IPS DF 6.9 (cell line): ENCODE results near the gene MNAT1.

Experiments used
- DNase-seq: peaks from one replicate; pipeline ENCODE4 v3.0.0-alpha.2; 2013; ENCODE audit warnings: low read depth, low spot score
- H3K27ac ChIP-seq: one replicate; pipeline ENCODE4 v1.5.1; 2013; ENCODE audit warnings: low read length, control low read depth
- H3K27me3 ChIP-seq: 2 replicates; pipeline ENCODE4 v1.6.1; 2013; ENCODE audit warnings: mild to moderate bottlenecking, low read length; ENCODE audit not compliant: control insufficient read depth, insufficient read depth
- H3K36me3 ChIP-seq: 2 replicates; pipeline ENCODE4 v1.6.1; 2013; ENCODE audit warnings: low read length; ENCODE audit not compliant: control insufficient read depth, insufficient read depth
- H3K4me1 ChIP-seq: 2 replicates; pipeline ENCODE4 v1.6.1; 2013; ENCODE audit warnings: low read length; ENCODE audit not compliant: control insufficient read depth, insufficient read depth
- H3K4me3 ChIP-seq: 2 replicates; pipeline ENCODE4 v1.5.1; 2013; ENCODE audit warnings: mild to moderate bottlenecking, low read length
- H3K9me3 ChIP-seq: 2 replicates; pipeline ENCODE4 v1.6.1; 2013; ENCODE audit warnings: low read length, inconsistent platforms; ENCODE audit not compliant: control insufficient read depth, insufficient read depth
- whole genome bisulfite sequencing: extraction: QIAGEN DNeasy Blood & Tissue Kit; methylation state at CpG from one replicate; pipeline ENCODE4 v1.1.7; 2013; ENCODE audit warnings: mixed read lengths, missing lambda C conversion rate; ENCODE audit not compliant: insufficient read length, insufficient coverage; 5-methylcytosine and 5-hydroxymethylcytosine counted together

MNAT1 gene

GRCh38 chr14:60963761-60964160 is 229.2 kb downstream of the MNAT1 start:
- Histone ChIP-seq H3K27me3 (no peaks in the 10 kb centered on the region), H3K27ac (no peak overlapping the region), H3K4me1 (no peaks in the 10 kb centered on the region), H3K4me3 (no peak overlapping the region), H3K9me3 (no peaks in the 10 kb centered on the region), H3K36me3 (no peaks in the 10 kb centered on the region)
- no peak for DNase-seq
- WGBS, result no CpG with 5 or more reads among the region's 2 CpGs

GRCh38 chr14:60964904-60965303 is 230.3 kb downstream of the MNAT1 start:
- no peaks in the 10 kb centered on the region for H3K9me3 ChIP-seq
- H3K36me3 ChIP-seq, result no peaks in the 10 kb centered on the region
- no peaks in the 10 kb centered on the region for H3K4me1 ChIP-seq
- H3K27me3 ChIP-seq, result no peaks in the 10 kb centered on the region
- H3K4me3 ChIP-seq, result no peak overlapping the region
- H3K27ac ChIP-seq, result no peak overlapping the region
- WGBS, result no CpG with 5 or more reads among the region's 2 CpGs
- no peak for DNase-seq

GRCh38 chr14:60965402-60965801 is 230.8 kb downstream of the MNAT1 start:
- DNase-seq, result no peak
- Histone ChIP-seq H3K4me3 (no peak overlapping the region), H3K36me3 (no peaks in the 10 kb centered on the region), H3K9me3 (no peaks in the 10 kb centered on the region), H3K27ac (no peak overlapping the region), H3K27me3 (no peaks in the 10 kb centered on the region), H3K4me1 (no peaks in the 10 kb centered on the region)

GRCh38 chr14:60968099-60968498 is 233.5 kb downstream of the MNAT1 start:
- Histone ChIP-seq H3K9me3 (no peaks in the 10 kb centered on the region), H3K27ac (no peak overlapping the region), H3K36me3 (no peaks in the 10 kb centered on the region), H3K4me1 (no peaks in the 10 kb centered on the region), H3K4me3 (no peak overlapping the region), H3K27me3 (no peaks in the 10 kb centered on the region)
- DNase-seq, result no peak
- WGBS, result no CpG with 5 or more reads among the region's 1 CpG

- H3K27me3 ChIP-seq, result no peaks in the 10 kb centered on the region
- no peak overlapping the region for H3K27ac ChIP-seq
- no peaks in the 10 kb centered on the region for H3K4me1 ChIP-seq
- H3K4me3 ChIP-seq, result no peak overlapping the region
- H3K9me3 ChIP-seq, result no peaks in the 10 kb centered on the region
- H3K36me3 ChIP-seq, result no peaks in the 10 kb centered on the region
- DNase-seq, result no peak
Observed at GRCh38 chr14:60968671-60969070, 234.1 kb downstream of the MNAT1 start.

- Histone ChIP-seq H3K27ac (no peak overlapping the region), H3K4me3 (no peak overlapping the region), H3K27me3 (no peaks in the 10 kb centered on the region), H3K36me3 (no peaks in the 10 kb centered on the region), H3K4me1 (no peaks in the 10 kb centered on the region), H3K9me3 (no peaks in the 10 kb centered on the region)
- DNase-seq, result no peak
- WGBS, result no CpG with 5 or more reads among the region's 2 CpGs
Observed at GRCh38 chr14:60970146-60970545, 235.6 kb downstream of the MNAT1 start.

GRCh38 chr14:60971271-60971670 is 236.7 kb downstream of the MNAT1 start:
- no peaks in the 10 kb centered on the region for H3K27me3 ChIP-seq
- no peaks in the 10 kb centered on the region for H3K4me1 ChIP-seq
- WGBS, result no CpG with 5 or more reads among the region's 2 CpGs
- H3K36me3 ChIP-seq, result peaks cover 3% of the 10 kb centered on the region; the same call in 1 of the 2 replicates
- H3K4me3 ChIP-seq, result no peak overlapping the region
- no peak overlapping the region for H3K27ac ChIP-seq
- no peak for DNase-seq
- H3K9me3 ChIP-seq, result no peaks in the 10 kb centered on the region

- DNase-seq, result no peak
- Histone ChIP-seq H3K36me3 (peaks cover 3% of the 10 kb centered on the region; the same call in 1 of the 2 replicates), H3K4me3 (no peak overlapping the region), H3K4me1 (no peaks in the 10 kb centered on the region), H3K27me3 (no peaks in the 10 kb centered on the region), H3K27ac (no peak overlapping the region), H3K9me3 (no peaks in the 10 kb centered on the region)
- WGBS, result no CpG with 5 or more reads among the region's 15 CpGs
Observed at GRCh38 chr14:60972295-60972694, 237.7 kb downstream of the MNAT1 start.

GRCh38 chr14:60973070-60973469 is 238.5 kb downstream of the MNAT1 start:
- no peaks in the 10 kb centered on the region for H3K9me3 ChIP-seq
- no peaks in the 10 kb centered on the region for H3K4me1 ChIP-seq
- H3K27me3 ChIP-seq, result no peaks in the 10 kb centered on the region
- no peak overlapping the region for H3K27ac ChIP-seq
- DNase-seq, result no peak
- peaks cover 3% of the 10 kb centered on the region; the same call in 1 of the 2 replicates for H3K36me3 ChIP-seq
- WGBS, result no CpG with 5 or more reads among the region's 3 CpGs
- H3K4me3 ChIP-seq, result no peak overlapping the region

- no peaks in the 10 kb centered on the region for H3K27me3 ChIP-seq
- no peaks in the 10 kb centered on the region for H3K4me1 ChIP-seq
- DNase-seq, result no peak
- 100% methylated on average over 1 of the region's 6 CpGs for WGBS
- H3K36me3 ChIP-seq, result peaks cover 3% of the 10 kb centered on the region; the same call in 1 of the 2 replicates
- H3K9me3 ChIP-seq, result no peaks in the 10 kb centered on the region
- no peak overlapping the region for H3K4me3 ChIP-seq
- H3K27ac ChIP-seq, result no peak overlapping the region
Observed at GRCh38 chr14:60974090-60974651, 239.6 kb downstream of the MNAT1 start.

- no CpG with 5 or more reads among the region's 2 CpGs for WGBS
Observed at GRCh38 chr14:60975551-60975950, 241.0 kb downstream of the MNAT1 start.

More at GRCh38 chr14:60975551-60975950, 241.0 kb downstream of the MNAT1 start:
- no peak overlapping the region for H3K4me3 ChIP-seq
- no peak overlapping the region for H3K27ac ChIP-seq
- H3K4me1 ChIP-seq, result no peaks in the 10 kb centered on the region
- peaks cover 3% of the 10 kb centered on the region; the same call in 1 of the 2 replicates for H3K36me3 ChIP-seq
- no peaks in the 10 kb centered on the region for H3K9me3 ChIP-seq
- no peak for DNase-seq
- H3K27me3 ChIP-seq, result no peaks in the 10 kb centered on the region
